ENCODE measurements around the gene POU2AF1. TPM values are rescaled to one million over a fixed set of nuclear protein-coding genes. Genes with fewer than 3 reads are reported as not detected.

POU2AF1 gene
- total and polyA plus RNA-seq, 12 donors: 0.03 to 1.7 (median 0.55) TPM; not detected in 6

GRCh38 chr11:111310723-111311122 is 68.4 kb downstream of the POU2AF1 start:
- intact Hi-C loops (cut with DNase I): no loop called here
- no peak for DNase-seq
- no peak for TF ChIP-seq POLR2A (IDR thresholded peaks at IDR 0.05)
- TF ChIP-seq CTCF (IDR thresholded peaks at IDR 0.05): no peak

DNA sequence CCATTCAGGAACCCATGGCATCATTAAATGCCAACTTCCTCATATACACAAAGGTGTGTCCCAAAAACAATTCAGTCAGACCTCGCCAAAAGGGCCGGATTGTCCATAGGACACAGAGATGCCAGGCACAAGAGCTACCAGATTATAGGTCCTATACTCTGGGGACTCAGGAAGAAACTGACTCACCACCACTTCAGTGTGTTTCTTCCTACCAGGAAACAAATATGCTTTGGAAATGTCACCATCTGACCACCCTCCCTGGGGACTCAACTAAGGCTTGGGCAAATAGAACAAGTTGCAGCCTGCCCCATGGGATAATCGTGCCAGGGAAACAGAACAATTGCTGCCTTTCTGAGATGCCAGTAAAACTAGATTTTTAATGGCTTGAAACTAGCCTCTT is 69.0 kb downstream of the POU2AF1 start:
- 65 to 78% (median 69%) methylated on average over 3 of the region's 3 CpGs for WGBS, 4 donors
- Histone ChIP-seq H3K27me3 (no peaks in the 10 kb centered on the region), H3K27ac (no peak overlapping the region), H3K9me3 (replicated peaks in 1 of 3) (no peaks in the 10 kb centered on the region), H3K4me3 (no peak overlapping the region), H3K36me3 (replicated peaks in 1 of 2) (no peaks in the 10 kb centered on the region), H3K4me1 (replicated peaks in 1 of 2) (no peaks in the 10 kb centered on the region)
- DNase-seq: no peak
- intact Hi-C loops (cut with DNase I): no loop called here
- TF ChIP-seq CTCF (IDR thresholded peaks at IDR 0.05) (no peak), POLR2A (IDR thresholded peaks at IDR 0.05) (no peak)

More at GRCh38 chr11:111310723-111311122, 68.4 kb downstream of the POU2AF1 start:
- no peaks in the 10 kb centered on the region for H3K9me3 ChIP-seq (replicated peaks in 1 of 3)
- no peaks in the 10 kb centered on the region for H3K36me3 ChIP-seq (replicated peaks in 1 of 2)
- H3K4me1 ChIP-seq (replicated peaks in 1 of 2): no peaks in the 10 kb centered on the region
- H3K27me3 ChIP-seq: no peaks in the 10 kb centered on the region
- H3K4me3 ChIP-seq: no peak overlapping the region
- WGBS, 4 donors: 83 to 93% (median 85%) methylated on average over 4 to 6 of the region's 6 CpGs
- no peak overlapping the region for H3K27ac ChIP-seq

- DNase-seq: no peak
- Histone ChIP-seq H3K4me3 (no peak overlapping the region), H3K36me3 (replicated peaks in 1 of 2) (no peaks in the 10 kb centered on the region), H3K4me1 (replicated peaks in 1 of 2) (no peaks in the 10 kb centered on the region), H3K9me3 (replicated peaks in 1 of 3) (no peaks in the 10 kb centered on the region), H3K27ac (no peak overlapping the region), H3K27me3 (no peaks in the 10 kb centered on the region)
- intact Hi-C loops (cut with DNase I): no loop called here
- TF ChIP-seq CTCF (IDR thresholded peaks at IDR 0.05) (no peak), POLR2A (IDR thresholded peaks at IDR 0.05) (no peak)
- 67 to 86% (median 77%) methylated on average over 5 of the region's 5 CpGs for WGBS, 4 donors
These were observed 69.7 kb downstream of the POU2AF1 start for GRCh38 chr11:111309215-111309915.

- no peaks in the 10 kb centered on the region for H3K4me1 ChIP-seq (replicated peaks in 1 of 2)
- 78 to 91% (median 83%) methylated on average over 5 to 7 of the region's 7 CpGs for WGBS, 4 donors
- H3K36me3 ChIP-seq (replicated peaks in 1 of 2): no peaks in the 10 kb centered on the region
- no peaks in the 10 kb centered on the region for H3K9me3 ChIP-seq (replicated peaks in 1 of 3)
- no peak for DNase-seq
- intact Hi-C loops (cut with DNase I): no loop called here
- TF ChIP-seq CTCF (IDR thresholded peaks at IDR 0.05) (no peak), POLR2A (IDR thresholded peaks at IDR 0.05) (no peak)
- H3K27ac ChIP-seq: no peak overlapping the region
- no peaks in the 10 kb centered on the region for H3K27me3 ChIP-seq
- no peak overlapping the region for H3K4me3 ChIP-seq
These were observed 70.9 kb downstream of the POU2AF1 start for GRCh38 chr11:111308140-111308539.

All from adrenal gland (tissue), 12 donors.